Transverse colon (tissue), 4 donors: Measurements from ENCODE around the gene ATP8B4. TPM values are rescaled to one million over a fixed set of nuclear protein-coding genes. Genes with fewer than 3 reads are reported as not detected.

ENCODE experiments used
- DNase-seq: peaks from one replicate; pipeline ENCODE4 v3.0.0-alpha.2; 2019
- H3K27ac ChIP-seq, 4 donors: fragments of 200-600 bp; sonication (generic); 2 replicates each; pipeline ENCODE4 v1.5.1; 2016 to 2018; ENCODE audit warnings: inconsistent platforms in 4 of 4
- H3K27me3 ChIP-seq: fragments of 200-600 bp; sonication (generic); 2 replicates; pipeline ENCODE4 v1.5.1; 2017; ENCODE audit warnings: inconsistent platforms
- H3K36me3 ChIP-seq, 4 donors: fragments of 200-600 bp; sonication (generic); 2 replicates each; pipeline ENCODE4 v1.5.1; 2017 to 2019; ENCODE audit warnings: inconsistent platforms in 4 of 4
- H3K4me1 ChIP-seq, 4 donors: fragments of 200-600 bp; sonication (generic); 2 replicates each; pipeline ENCODE4 v1.5.1; 2017 to 2020; ENCODE audit warnings: inconsistent platforms in 4 of 4
- H3K4me3 ChIP-seq, 4 donors: fragments of 200-600 bp; sonication (generic); 1 replicate in 1 of 4; 2 replicates in 3 of 4; pipeline versions ENCODE4 v1.5.1 to v1.6.1; 2017 to 2019; ENCODE audit warnings: inconsistent platforms in 4 of 4
- H3K9me3 ChIP-seq, 2 donors: fragments of 200-600 bp; sonication (generic); 2 replicates each; pipeline ENCODE4 v1.5.1; 2017 to 2019; ENCODE audit warnings: inconsistent platforms in 2 of 2
- EP300 ChIP-seq: sonication (generic); formaldehyde crosslinking; IDR thresholded peaks from one replicate; pipeline ENCODE4 v1.6.1; 2017; ENCODE audit warnings: antibody characterized with exemption, low read depth
- POLR2A ChIP-seq: fragments of 450-650 bp; IDR thresholded peaks from one replicate; pipeline ENCODE4 v1.6.1; 2016; ENCODE audit warnings: antibody characterized with exemption, mild to moderate bottlenecking, moderate library complexity
- POLR2AphosphoS5 ChIP-seq, 3 donors: sonication (generic); formaldehyde crosslinking; IDR thresholded peaks; one replicate each; pipeline ENCODE4 v1.6.1; 2016; ENCODE audit warnings: antibody characterized with exemption in 3 of 3
- WGBS, 2 donors: methylation state at CpG; one replicate each; pipeline ENCODE4 v1.1.5; 2018; ENCODE audit warnings: low coverage in 1 of 2; 5-methylcytosine and 5-hydroxymethylcytosine counted together
- in situ Hi-C, 4 donors: fragments of 200-750 bp; cut with MboI; loops; one replicate each; pipeline versions ENCODE4 v1.15.0 to v1.15.1; 2017; ENCODE audit warnings: low sequenced_read_pairs in 3 of 4, low pct_ligation_motif_present in 1 of 4, low pct_unique_long_range_greater_than_20kb in 1 of 4
- intact Hi-C: fragments of 100-400 bp; cut with DNase I; formaldehyde crosslinking; loops from one replicate; pipeline ENCODE4 v1.15.1; 2023; ENCODE audit warnings: low total_unique reads
- total RNA-seq, 4 donors: library from RNA; depleted of rRNA; stranded (reverse); fragments of >200 nt; gene quantifications; one replicate each; pipeline ENCODE4 v1.1.0, GENCODE V29; 2016
- TF ChIP-seq, protein P1 (sequence below), 5 experiments: fragments of 200-600 bp in 3 of 5; fragments of 450-650 bp in 2 of 5; sonication (generic) in 3 of 5; IDR thresholded peaks; 1 replicate in 2 of 5; 2 replicates in 3 of 5; pipeline ENCODE4 v1.5.1; 2016 to 2017; ENCODE audit warnings: antibody characterized with exemption in 5 of 5, inconsistent platforms in 3 of 5, mild to moderate bottlenecking in 2 of 5, moderate library complexity in 1 of 5

The ATP8B4 gene
- total RNA-seq, 4 donors from 2014 or later: 6.2 to 26.2 (median 8.5) TPM

DNA sequence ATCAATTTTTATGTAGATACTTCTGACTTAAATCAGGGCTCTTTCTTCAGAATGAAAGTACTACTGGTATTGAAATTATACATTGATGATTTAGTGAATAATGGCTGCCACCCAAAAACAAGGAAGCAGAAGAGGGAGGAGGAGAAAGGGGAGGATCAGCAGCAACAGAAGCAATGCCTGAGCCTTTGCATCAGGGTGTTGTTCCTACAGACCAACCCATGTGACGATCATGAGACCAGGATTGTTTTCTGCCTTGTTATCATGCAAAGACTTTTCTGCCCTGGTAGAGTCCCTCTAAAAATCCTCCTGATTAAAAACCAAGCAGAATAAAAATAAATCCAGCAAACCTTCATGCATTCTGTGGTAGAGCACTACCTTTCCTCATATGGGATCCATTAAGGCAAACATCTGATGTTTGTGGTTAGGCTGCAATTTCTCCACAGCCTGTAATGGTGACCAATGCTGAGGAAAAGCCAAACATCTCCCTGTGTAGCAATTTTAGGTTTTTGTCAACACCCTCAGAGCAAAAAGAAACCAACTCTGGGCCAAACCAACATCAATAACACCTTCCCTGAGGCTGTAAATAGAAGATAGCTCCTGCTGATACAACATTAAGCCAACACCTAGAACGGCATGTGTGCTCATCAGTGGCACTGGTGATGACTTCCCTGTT, 191.7 kb downstream of the ATP8B4 start:
- 83 to 91% methylated on average over 2 of the region's 2 CpGs for WGBS, 2 donors
- H3K27ac ChIP-seq: no peak overlapping the region
- no peaks in the 10 kb centered on the region for H3K27me3 ChIP-seq
- DNase-seq: no peak
- H3K4me3 ChIP-seq: no peak overlapping the region
- H3K9me3 ChIP-seq: no peaks in the 10 kb centered on the region
- H3K36me3 ChIP-seq: no peaks in the 10 kb centered on the region
- intact Hi-C loops (no loop called here), in situ Hi-C loops (no loop called here)
- H3K4me1 ChIP-seq: no peaks in the 10 kb centered on the region
- TF ChIP-seq POLR2A (no peak), EP300 (no peak), POLR2AphosphoS5 (IDR thresholded peaks at IDR 0.05) (no peak)
- TF ChIP-seq, protein P1, sequence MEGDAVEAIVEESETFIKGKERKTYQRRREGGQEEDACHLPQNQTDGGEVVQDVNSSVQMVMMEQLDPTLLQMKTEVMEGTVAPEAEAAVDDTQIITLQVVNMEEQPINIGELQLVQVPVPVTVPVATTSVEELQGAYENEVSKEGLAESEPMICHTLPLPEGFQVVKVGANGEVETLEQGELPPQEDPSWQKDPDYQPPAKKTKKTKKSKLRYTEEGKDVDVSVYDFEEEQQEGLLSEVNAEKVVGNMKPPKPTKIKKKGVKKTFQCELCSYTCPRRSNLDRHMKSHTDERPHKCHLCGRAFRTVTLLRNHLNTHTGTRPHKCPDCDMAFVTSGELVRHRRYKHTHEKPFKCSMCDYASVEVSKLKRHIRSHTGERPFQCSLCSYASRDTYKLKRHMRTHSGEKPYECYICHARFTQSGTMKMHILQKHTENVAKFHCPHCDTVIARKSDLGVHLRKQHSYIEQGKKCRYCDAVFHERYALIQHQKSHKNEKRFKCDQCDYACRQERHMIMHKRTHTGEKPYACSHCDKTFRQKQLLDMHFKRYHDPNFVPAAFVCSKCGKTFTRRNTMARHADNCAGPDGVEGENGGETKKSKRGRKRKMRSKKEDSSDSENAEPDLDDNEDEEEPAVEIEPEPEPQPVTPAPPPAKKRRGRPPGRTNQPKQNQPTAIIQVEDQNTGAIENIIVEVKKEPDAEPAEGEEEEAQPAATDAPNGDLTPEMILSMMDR (IDR thresholded peaks at IDR 0.05): no peak

DNA sequence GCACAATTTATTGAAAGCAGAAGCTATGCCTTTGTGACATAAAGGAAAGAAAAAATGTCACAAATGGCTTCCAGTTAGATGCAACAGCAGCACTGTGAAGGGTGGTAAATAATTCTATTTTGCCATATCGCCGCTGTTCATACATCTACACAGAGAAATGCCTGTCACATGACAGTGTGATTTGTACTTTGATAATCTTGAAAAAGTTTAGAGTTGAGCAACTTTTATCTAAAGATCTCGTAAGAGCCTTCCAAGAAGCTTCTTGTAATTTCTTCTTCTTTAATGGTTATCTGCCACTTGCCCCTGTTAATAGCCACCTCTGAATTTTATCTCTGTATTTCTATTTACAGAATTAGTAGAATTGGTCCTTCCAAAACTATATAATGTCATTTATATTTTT, 192.3 kb downstream of the ATP8B4 start:
- 83 to 97% methylated on average over 3 of the region's 3 CpGs for WGBS, 2 donors
- no peaks in the 10 kb centered on the region for H3K27me3 ChIP-seq
- DNase-seq: no peak
- H3K4me3 ChIP-seq: no peak overlapping the region
- TF ChIP-seq, protein P1 (IDR thresholded peaks at IDR 0.05): no peak
- TF ChIP-seq POLR2AphosphoS5 (IDR thresholded peaks at IDR 0.05): no peak
- TF ChIP-seq POLR2A: no peak
- TF ChIP-seq EP300: no peak
- in situ Hi-C loops: no loop called here
- H3K4me1 ChIP-seq: no peaks in the 10 kb centered on the region
- H3K9me3 ChIP-seq: no peaks in the 10 kb centered on the region
- no peaks in the 10 kb centered on the region for H3K36me3 ChIP-seq
- H3K27ac ChIP-seq: no peak overlapping the region
- intact Hi-C loops: no loop called here

DNA sequence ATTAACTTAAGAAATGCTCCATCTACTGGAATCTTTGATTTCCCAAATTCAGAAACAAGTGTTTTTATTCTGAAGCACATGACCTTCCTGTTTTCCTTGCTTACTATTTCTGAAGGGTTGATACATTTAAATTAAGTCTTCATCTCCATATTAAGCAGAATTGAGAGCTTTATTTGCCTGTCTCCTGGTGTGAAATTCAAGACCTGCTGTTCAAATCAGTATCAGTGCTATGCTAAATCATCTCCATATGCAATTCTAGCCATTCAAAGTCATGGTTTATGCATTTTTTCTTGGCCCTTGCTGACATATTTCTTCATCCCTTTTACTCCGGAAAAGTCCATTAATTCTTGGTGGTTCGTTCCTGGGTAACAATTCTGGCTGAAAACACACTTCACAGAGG, 195.4 kb downstream of the ATP8B4 start:
- Histone ChIP-seq H3K27ac (no peak overlapping the region), H3K4me1 (no peaks in the 10 kb centered on the region), H3K4me3 (no peak overlapping the region), H3K27me3 (no peaks in the 10 kb centered on the region), H3K9me3 (no peaks in the 10 kb centered on the region), H3K36me3 (no peaks in the 10 kb centered on the region)
- 82 to 94% methylated on average over 2 of the region's 2 CpGs for WGBS, 2 donors
- DNase-seq: no peak
- in situ Hi-C loops (no loop called here), intact Hi-C loops (no loop called here)
- TF ChIP-seq EP300 (no peak), POLR2AphosphoS5 (IDR thresholded peaks at IDR 0.05) (no peak), POLR2A (no peak)
- TF ChIP-seq, protein P1 (IDR thresholded peaks at IDR 0.05): no peak

DNA sequence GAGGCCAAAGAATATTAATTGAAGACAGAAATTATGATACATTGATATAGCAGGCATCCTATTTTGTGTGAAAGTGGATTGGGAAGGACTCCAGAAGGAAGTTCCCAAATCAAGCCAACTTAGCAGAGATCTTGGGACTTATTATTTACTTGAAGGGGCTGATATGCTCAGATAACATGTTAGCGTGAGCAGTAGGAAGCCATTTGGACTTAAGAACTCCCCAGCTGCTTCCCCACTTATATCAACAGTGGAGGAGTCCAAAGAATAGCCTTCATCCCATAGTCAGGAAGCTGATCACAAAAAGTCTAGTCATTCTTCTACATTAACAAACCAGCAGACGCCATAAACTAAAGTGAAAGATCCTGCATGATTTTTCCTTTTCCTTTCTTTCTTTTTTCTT, 200.0 kb downstream of the ATP8B4 start:
- intact Hi-C loops (no loop called here), in situ Hi-C loops (no loop called here)
- TF ChIP-seq EP300 (no peak), POLR2A (no peak), POLR2AphosphoS5 (IDR thresholded peaks at IDR 0.05) (no peak)
- TF ChIP-seq, protein P1 (IDR thresholded peaks at IDR 0.05): no peak
- Histone ChIP-seq H3K9me3 (no peaks in the 10 kb centered on the region), H3K27me3 (no peaks in the 10 kb centered on the region), H3K27ac (no peak overlapping the region), H3K36me3 (no peaks in the 10 kb centered on the region), H3K4me1 (no peaks in the 10 kb centered on the region), H3K4me3 (no peak overlapping the region)
- no peak for DNase-seq
- WGBS, 2 donors: 82 to 83% methylated on average over 1 to 2 of the region's 2 CpGs
